GM21786 (cell line): ENCODE results near the gene HASPIN.
A peak's percentile ranks its signal among the peaks of the same experiment; 100 is the strongest.
"Not testable (repeated sequence)": the region's sequence is repeated elsewhere in the genome, so short reads cannot be mapped to it uniquely, and the experiment has no call there.

Experiments
- ATAC-seq: cut with Tn5 transposase; IDR thresholded peaks from one replicate; pipeline ENCODE4 v1.9.1; 2021; ENCODE audit not compliant: unreplicated experiment

Gene HASPIN

DNA sequence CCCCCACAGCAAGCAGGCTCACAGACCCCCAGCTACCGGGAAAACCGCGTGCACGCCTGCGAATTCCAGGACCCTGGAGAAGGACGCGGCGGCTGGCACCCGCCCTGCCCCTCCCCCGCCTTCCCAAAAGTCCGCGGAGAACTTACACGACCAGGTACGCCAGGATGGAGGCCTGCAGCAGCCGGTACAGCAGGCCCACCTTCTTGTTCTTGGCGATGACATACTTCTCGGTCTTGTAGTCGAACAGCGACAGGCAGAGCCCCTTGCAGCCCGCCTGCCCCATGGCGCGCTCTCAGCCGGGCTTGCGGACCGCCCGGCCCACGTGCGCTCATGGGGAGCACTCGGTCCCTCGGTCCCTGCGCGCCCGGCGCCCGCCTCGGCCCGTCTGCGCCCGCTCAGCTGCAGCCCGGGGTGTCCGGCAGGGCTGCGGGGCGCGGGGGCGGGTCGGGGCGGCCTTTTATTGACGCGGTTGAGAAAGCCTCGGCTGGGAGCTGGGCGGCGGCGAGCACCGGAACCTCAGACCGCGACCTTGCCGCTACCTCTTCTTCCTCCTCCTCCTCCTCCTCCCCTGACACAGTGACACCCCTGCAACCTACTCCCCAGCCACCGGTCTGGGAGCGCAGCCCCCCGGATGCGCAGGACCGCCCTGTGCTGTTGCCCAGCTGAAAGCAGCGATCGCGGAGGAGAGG is 27.8 kb upstream of the HASPIN start, which contains the start of gene P2RX5:
Gene P2RX5 (minus strand): TSS at position 433 of the 689 bp plus-strand sequence. CDS start 150 bp downstream, at position 283.
- no peak for ATAC-seq

- ATAC-seq, result no peak
Observed at GRCh38 chr17:3697103-3697476, 26.6 kb upstream of the HASPIN start.

DNA sequence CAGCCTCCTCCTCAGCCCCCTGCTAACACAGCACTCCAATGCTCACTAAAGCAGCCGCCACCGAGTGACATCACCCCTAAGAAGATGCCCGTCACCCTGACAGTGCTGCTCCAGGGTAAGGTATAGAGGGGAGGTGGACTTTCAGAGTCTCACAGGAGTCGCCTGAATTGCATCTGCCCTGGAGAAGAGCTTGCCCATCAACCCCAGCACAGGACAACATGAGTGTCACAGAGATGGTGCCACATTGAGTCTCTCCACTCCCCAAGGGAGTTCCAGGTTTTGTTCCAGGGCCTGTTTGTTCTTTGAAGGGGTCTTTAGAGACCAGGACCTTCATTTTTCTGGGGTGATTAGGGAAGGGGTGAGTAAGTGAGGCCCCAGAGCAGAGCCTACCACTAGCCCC is 25.6 kb upstream of the HASPIN start:
- no peak for ATAC-seq

GRCh38 chr17:3699951-3700350 is 23.8 kb upstream of the HASPIN start:
- no peak for ATAC-seq

- ATAC-seq, result not testable (repeated sequence)
Observed at GRCh38 chr17:3702041-3702539, 21.6 kb upstream of the HASPIN start.

GRCh38 chr17:3704931-3705717 is 18.6 kb upstream of the HASPIN start:
- ATAC-seq, result no peak

DNA sequence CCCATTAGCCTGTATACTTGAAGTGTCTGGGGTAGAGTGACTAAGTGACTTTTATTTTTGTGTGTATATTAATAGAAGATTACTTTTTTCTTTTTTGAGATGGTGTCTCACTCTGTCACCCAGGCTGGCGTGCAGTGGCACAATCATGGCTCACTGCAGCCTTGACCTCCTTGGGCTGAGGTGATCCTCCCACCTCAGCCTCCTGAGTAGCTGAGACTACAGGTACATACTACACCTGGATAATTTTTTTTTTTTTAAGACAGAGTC is 18.1 kb upstream of the HASPIN start:
- not testable (repeated sequence) for ATAC-seq

GRCh38 chr17:3708366-3708765 is 15.3 kb upstream of the HASPIN start:
- no peak for ATAC-seq

GRCh38 chr17:3710951-3711383 is 12.7 kb upstream of the HASPIN start:
- ATAC-seq, result peak; percentile 95

GRCh38 chr17:3712811-3713463 is 10.8 kb upstream of the HASPIN start:
- ATAC-seq, result no peak

DNA sequence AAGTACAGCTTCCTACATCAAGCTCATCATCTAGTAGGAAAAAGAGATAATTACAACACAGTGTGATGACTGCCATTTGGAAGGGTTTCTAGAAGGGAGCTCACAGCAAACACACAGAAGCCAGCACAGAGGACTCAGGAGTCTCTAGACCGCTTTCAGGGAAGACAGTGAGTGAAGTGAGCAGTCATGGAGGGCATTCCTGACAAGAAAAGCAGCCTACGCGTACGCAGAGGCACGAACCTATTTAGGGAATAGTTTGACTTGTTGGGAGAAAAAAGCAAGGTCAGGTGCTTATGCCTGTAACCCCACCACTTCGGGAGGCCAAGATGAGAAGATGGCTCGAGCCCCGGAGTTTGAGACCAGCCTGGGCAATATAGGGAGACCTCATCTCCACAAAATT is 8.4 kb upstream of the HASPIN start:
- no peak for ATAC-seq

DNA sequence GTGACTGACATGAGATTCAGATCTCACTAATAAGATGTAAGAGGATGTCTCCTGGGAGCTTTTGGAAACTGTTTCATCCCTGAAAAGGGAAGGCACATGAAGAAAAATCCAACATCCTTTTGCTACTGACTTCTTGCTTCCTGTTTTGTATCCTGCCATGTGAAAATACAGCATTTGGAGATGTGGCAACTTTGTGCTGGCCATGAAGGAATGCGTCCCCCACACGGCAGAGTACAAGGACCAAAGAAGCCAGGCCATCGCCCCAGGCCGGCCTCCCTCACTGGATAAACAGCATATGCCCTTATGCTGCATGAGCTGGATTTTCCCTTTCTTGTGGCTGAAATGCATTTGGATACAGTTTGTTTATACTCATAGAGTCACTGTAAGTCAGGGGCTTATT is 5.5 kb upstream of the HASPIN start:
- no peak for ATAC-seq

DNA sequence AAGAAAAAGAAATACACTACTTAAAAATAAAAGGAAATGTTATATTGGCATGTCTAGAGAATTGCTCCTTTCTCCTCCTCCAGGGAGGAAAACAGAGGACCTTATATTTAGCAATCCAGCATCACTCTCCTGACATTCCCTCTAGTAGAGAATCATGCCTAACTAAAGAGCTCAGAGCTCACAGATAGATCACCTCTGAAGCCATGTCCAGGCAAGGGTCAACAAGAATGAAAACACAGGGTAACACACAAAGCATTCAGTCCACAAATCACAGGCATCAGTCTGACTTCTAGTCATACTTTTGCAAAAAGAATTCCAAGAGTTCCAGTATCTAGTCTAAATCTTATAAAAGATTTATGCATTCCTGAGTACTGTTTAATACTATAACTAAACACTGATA is 4.4 kb upstream of the HASPIN start:
- ATAC-seq, result no peak

- no peak for ATAC-seq
Observed at GRCh38 chr17:3722716-3723115, 987 bp upstream of the HASPIN start.

DNA sequence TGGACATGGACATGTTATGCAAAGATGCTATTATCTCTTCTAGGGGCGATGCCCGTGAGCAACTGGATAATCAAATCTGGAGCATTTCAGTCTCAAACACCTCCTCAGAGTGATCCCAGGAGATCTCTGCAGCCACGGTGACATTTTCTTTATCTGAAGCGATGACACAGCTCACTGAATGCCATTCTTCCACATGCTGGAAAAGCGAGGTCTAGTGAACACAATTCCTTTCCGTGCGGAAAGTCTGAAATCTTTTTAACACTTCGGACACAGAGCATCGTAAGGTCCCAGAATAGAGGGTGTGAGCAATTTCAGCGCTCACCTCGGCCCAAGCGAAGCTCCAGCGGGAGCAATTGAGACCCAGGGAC is 531 bp upstream of the HASPIN start:
- ATAC-seq, result no peak

GRCh38 chr17:3724378-3725077 is 825 bp downstream of the HASPIN start:
- no peak for ATAC-seq

GRCh38 chr17:3727041-3727440 is 3.3 kb downstream of the HASPIN start:
- ATAC-seq, result no peak

DNA sequence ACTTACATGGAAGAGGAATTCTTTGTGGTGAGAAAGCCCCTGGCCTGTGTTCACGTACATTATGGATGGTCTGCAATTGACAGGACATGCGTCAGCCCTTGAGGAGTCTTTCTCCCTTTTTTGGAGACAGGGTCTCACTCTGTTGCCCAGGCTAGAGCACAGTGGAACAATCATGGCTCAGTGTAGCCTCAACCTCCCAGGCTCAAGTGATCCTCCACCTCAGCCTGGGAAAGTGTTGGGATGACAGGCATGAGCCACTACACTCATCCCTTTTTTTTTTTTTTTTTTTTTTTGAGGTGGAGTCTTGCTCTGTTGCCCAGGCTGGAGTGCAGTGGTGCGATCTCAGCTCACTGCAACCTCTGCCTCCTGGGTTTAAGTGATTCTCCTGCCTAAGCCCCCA is 4.4 kb downstream of the HASPIN start:
- not testable (repeated sequence) for ATAC-seq

GRCh38 chr17:3729881-3730280 is 6.2 kb downstream of the HASPIN start:
- ATAC-seq, result no peak

DNA sequence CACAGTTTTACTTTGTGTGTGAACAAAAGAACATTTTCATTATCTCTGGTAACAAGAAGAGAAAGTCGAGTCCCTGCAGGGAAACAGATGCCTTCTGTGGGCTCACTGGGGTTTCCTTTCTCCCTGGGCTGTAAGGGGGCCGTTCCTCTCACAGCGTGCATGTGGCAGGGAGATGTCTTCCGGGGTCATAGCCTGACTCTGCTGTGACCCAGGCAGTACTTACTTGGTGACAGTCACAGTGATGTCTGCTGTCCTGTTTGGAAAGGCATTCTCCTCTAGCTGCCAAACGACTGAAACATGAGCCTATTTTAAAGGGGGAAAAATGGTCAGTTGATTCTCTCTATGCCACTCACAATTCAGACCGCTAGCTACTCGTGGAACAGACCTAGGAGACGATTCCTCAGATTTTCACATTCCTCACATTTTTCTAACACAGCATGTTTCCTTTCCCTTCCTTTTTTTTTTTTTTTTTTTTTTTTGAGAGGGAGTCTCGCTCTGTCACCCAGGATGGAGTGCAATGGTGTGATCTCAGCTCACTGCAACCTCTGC is 7.3 kb downstream of the HASPIN start:
- ATAC-seq, result no peak

DNA sequence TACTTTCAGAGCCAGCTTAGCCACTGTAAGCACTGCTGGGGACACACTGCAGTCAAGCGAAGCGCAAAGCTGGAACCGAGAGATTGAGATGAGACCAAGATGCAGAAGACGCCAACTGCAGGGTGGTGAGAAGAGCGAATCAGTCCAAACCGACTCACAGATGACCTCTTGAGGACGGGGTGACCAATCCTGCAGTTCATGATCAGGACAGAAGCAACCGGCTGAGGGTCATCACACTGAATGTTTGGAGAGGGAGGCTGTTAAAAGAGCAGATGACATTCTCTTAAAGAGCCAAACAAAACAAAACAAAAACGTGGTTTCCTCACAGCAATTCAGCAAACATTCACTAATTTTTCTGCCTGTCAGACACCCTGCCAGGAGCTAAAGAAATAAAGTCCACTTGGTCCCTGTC is 8.5 kb downstream of the HASPIN start:
- ATAC-seq, result peak; percentile 47
